ENCODE measurements around the gene PRPF6.
"Not testable (repeated sequence)": the region's sequence is repeated elsewhere in the genome, so short reads cannot be mapped to it uniquely, and the experiment has no call there.

The PRPF6 gene

DNA sequence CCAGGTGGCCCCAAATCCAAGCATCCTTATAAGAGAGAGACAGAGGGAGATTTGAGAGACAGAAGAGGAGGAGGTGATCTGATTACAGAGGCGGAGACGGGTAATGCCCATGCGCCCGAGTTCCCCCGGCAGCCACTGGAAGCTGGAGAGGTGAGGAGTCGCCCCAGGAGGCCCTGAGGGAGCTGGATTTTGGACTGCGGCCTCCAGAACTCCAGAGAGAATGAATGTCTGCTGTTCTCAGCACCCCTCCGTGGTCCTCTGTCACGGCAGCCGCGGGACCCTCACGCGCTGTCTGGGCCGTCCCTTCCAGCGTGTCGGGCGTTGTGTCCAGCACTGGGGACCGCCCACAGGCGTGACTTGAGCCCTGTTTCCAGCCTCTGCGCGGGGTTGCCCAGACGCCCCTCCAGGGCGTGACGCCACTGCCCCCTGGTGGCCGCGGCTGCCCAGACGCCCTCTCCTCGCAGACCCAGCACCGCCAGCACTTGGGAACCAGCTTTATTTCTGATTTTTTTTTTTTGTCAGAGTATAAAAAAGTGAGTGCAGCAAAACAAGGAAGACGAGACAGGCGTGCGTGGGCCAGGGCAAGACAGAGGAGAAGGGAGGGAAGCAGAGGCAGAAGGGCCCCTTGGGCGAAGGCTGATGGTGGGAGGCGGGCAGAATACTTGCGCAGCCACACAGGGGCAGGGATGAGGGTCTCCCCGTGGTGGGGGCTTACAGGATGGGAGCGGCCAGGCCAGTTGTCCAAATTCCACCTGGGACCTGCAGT lies 7.1 kb upstream of the PRPF6 start:
- peak; percentile 66 for DNase-seq

DNA sequence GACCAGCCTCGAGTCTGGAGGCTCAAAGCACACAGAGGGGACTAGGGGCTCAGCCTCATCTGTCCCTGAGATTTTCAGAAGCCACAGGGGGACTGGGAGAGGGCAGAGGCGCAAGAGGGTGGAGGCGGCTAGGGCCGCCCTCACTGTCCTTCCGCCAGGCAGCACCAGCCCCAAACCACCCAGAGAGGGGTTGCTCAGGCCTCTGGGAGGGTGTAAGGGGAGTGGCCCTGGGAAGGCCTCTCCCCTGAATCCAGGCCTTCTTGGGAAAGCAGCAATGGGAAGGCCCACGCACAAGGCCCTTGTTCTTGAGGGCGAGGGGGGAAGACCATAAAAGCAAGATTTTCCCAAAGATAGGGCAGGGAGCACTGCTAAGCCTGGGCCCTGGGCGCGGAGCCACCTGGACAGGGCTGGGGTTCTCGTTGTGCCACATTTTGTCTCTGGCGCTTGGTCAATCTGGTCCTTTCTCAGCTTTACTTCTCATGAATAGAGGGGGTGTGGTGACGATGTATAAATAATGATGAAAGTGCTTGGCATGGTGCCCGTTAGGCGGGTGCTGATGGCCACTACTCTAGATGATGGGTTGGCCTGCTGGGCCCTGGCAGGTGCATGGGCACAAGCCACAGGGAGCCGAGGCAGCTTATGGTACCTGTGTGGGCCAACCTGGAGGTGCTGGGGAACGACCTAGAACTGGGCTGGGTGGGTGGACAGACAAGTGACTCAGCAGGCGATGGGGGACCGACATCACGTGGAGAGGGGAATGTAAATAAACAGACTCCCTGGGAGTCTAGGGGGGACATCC lies 6.3 kb upstream of the PRPF6 start:
- DNase-seq = no peak

DNA sequence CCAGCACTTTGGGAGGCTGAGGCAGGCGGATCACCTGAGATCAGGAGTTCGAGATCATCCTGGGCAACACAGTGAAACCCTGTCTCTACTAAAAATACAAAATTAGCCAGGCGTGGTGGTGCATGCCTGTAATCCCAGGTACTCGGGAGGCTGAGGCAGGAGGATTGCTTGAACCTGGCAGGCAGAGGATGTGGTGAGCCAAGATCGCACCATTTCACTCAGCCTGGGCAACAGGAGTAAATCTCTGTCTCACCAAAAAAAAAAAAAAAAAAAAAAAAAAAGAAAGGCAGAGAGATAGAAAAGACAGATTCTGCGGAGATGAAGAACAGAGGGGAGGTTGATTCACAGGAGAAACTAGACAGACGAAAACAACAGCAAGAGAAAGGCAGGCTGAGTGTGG lies 4.4 kb upstream of the PRPF6 start:
- not testable (repeated sequence) for DNase-seq

DNA sequence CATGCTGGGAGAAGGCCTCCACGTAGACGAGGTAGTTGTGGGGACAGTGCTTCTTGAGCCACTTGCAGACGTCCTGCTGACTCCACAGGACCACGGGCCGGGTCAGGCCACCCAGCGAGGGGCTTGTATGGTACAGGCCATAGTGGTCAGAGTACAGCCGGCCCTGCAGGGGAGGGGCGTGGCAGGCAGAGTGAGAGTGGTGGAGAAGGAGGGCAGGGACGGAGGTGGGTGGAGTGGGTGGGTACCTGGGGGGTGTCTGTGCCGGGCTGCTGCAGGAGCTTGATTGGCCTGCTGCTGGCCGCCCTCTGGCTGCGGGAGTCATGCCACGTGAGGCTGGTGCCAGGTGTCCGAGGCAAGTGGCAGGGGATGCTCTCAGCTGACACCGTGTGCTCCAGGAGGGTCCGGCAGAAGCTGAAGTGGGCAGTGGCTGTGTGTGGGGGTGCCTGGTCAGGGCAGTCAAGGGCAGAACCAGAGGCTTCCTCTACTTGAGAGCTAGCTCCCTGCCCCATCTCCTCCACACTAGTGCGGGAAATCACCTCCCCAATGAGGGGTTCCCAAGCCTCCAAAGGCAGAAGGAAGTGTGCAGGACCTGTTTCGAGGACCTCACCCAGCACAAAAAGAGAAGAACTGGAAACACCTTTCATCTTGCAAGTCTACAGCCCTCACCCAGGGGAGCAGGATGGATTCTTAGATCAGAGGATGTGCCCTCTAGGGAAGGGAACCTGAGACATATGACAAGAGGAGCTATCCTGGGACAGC lies 3.8 kb upstream of the PRPF6 start:
- DNase-seq = no peak

DNA sequence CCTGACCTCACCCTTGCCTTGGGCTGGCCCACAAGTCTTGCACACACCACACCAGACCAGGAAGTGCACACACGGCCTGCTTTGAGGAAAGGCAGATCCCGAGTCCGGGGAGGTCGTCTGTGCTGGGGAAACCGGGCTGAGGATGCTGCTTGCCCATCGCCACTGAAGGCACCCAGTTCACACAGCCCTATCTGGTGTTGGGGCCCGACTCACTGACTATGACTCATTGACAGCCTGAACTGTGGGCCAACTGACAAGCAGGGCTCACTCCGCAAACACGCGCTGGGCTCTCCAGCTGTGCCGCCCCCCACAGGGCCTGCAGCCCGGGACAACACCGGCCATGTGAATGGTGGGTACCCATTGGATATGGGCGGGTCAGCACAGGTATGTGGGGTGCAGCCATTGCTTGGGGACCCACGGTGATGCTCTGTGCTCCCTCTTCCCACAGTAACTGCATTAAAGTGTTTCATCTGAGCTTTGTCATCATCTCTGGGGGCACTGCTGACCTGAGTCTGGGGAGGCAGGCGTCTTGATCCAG lies 3.1 kb upstream of the PRPF6 start:
- no peak for DNase-seq

DNA sequence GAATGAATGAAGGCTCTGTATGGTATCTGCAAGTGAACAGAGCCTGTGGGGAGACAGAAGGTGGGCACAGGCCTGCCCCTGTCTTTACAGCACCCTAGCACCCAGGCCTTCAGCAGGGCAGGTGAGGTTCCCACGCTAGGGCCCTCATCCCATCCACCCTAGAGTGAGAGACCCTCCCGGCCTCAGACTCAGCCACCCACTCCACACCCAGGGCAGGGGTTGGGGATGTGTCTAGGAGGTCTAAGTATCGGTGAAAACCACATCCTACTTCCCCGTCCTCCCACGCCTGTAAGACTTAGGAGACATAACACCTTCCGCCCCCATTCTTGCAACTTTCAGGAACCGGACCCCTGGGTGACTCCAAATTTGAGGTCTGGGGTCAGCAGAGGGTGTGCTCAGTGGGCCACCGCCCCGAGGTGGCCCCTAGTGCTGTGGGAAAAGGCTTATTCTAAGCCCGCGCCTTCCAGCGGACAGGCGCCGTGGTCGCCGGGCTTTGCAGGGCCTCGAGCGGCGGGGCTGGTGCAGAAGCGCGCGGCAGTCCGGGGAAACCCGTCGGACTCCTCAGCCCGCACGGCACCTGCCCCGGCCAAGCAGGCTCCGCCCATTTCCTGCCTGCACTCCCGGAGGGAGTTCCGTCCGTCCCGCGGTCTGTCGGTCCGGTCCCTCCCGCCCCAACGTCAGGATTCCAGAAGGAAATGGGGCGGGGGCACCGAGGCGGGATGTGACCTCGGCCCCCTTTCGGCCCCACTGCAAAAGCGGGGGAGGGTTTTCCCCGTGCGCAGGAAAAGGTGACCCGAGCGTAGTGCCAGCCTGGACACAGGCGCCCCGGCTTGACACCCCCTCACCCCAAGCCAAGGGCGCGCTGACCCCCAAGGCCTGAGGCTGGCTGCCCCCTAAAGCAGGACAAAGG lies 2.4 kb upstream of the PRPF6 start:
- DNase-seq = peak; percentile 34

DNA sequence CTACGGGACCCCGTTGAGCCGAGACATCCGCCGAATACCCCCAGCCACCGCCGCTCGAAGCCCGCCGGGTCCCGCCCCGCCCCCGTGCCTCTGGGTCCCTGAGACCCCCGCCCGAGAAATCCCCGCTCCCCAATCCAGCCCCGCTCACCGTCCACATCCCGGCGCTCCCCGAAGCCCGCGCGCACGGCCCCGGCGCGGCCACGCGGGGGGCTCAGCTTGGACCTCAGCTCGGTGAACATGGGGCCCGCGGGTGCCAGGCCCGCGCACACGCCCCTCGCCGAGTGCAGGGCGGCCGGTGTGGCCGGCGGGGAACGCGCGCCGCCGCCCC lies 1.7 kb upstream of the PRPF6 start:
- DNase-seq = no peak

DNA sequence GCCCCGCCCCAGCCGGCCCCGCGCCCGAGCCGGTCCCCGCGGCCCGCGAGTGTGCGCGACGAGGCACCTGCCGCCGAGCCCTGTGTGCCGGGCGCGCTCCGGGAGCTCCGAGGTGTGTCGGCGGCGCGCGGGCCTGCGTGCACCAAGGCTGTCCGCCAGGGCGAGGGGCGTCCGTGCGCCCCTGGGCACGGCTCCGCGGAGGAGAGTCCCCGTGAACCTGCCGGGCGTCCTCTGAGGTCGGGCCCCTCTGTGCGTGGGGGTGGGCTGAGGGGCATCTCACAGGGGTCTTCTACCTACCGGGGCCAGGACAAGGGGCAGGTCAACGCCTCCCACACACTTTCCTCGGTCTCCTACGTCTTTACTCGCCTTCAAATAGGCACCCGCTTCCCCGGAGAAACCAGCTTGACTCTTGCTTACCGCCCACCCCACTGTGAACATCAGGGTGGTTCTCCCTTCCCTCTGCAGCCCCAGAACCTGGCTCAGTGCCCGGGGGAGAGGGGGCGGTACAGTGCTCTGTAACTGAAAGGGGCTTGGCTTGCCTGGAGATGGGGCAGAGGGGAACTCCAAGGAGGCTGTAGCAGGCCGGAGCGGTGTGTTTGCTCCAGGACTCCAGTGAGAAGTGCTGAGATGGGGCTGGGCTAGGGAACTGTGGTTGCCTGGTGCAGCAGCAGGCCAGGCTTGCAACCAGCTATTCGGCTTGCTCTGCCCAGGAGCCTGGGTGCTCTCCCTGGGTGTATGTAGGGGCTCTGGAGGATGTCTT lies 1.2 kb upstream of the PRPF6 start, which contains the start of gene SAMD10:
SAMD10 (minus strand) TSS at position 86 of the 760 bp plus-strand sequence. CDS start 175 bp downstream, outside the sequence.
- peak; percentile 38 for DNase-seq

DNA sequence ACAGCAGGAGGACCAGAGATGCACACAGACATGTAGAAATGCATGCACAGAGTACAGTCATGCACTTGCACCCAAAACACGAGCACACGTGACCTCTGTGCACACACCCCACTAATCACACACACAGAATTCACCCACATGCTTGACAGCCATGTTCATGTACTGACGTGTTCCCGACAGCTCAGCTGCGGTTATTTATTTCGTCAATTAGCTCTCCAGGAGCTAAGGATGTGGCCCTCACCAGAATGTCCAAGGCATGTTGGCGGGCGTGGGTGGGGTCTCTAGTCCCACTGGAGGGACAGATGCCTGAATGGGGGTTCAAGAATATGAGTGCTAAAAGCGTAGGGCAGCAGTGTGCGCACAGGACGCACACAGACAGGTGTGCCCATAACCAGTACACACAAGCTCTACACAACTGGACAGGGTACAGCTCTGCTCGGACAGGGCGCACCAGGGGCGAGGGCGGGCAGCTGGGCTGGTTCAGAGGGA lies 571 bp upstream of the PRPF6 start:
- peak; percentile 12 for DNase-seq

DNA sequence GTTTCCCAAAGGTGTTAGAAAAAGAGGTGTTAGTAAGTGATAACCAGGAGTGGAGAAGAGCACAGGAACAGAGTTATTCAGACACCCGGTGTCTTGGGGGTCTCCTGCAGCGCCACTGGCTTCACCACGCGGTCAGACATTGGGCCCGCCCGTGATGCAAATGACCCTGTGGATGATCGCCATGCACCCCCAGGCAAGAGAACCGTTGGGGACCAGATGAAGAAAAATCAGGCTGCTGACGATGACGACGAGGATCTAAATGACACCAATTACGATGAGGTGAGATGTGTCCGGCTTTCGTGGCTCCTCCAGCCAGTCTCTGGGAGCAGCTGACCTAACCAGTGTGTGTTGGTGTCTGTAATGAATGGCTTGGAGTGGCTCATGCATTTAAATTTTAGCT lies 2.0 kb downstream of the PRPF6 start:
- no peak for DNase-seq

DNA sequence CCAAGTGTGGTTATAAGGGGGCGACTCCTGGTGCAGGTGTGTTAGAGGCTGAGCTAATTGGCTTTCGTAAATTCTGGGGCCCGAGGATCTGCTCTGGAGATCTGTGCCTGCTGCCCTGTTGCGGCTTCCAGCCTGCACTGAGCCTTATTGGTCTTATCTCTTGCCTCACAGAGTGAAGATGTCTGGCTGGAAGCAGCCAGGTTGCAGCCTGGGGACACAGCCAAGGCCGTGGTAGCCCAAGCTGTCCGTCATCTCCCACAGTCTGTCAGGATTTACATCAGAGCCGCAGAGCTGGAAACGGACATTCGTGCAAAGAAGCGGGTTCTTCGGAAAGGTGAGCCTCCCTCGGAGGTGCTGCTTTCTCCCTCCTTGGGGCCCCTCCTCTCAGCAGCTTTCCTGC lies 20.0 kb downstream of the PRPF6 start:
- no peak for DNase-seq

DNA sequence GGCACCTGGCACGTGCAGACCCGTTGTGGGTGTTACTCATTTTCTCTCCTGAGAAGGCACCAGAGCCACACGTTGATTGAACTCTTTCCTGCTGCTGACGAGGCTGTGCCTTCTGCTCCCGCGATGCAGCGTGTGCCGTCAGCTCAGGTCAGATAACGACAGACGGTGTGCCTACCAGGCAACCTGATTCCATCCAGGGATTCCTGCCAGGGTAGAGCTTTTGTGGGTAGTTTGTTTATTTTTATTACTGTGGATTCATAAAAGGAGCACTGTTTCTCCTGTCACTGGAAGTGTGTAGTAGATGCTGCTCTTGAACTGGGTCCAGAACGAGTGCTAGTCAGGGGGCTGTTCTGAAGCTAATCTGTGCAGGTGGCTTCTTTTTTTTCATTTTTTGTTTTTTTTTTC lies 20.7 kb downstream of the PRPF6 start:
- no peak for DNase-seq

DNA sequence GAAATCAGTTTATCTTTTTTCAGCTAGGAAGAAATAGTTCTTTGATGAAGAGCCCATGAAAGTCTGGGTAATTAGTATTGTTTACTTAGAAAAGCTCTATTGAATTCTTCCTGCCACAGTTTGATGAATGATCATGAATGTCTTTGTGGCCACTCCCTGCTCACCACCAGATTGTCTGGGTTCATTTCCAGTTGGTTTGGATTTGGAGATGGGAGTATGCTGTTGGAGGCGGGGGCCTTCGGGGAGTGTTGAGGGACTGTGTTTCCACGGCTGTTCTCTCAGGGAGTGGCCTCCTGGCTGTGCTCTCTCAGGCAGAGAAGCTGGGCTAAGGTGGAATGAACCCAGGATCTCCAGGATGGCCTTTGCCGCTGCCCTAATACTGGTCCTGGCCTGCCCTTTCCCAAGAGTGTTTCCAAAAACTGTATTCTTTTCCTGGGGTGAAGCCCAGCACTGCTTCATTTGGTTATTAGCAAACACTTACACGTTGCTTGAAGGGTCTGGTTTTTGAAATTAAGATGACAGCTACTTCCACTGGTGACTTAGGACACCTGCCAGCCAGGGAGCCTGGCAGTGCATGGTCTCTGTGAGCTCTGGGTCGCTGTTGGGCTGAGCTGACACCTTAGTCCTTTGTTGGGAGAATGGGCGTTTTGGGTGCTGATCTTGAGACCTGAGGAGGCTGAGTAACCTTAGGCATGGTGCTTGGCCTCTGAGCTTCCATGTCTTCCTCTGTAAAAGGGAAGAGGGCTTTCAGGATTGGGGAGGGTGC lies 23.2 kb downstream of the PRPF6 start:
- no peak for DNase-seq

DNA sequence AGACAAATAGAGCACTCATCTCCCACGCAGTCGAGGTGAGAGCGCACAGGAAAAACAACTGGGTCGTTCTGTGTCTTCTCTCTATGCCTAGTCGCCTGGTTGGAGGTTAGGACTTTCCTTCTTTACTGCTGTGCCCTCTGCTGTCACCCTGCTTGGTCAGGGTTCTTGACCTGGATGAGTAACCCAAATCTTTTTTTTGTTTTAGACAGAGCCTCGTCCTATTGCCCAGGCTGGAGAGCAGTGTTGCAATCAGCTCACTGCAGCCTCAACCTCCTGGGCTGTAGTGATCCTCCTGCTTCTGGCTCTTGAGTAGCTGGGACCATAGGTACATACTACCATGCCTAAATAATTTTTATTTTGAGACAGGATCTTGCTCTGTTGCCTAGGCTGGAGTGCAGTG lies 24.5 kb downstream of the PRPF6 start:
- no peak for DNase-seq

DNA sequence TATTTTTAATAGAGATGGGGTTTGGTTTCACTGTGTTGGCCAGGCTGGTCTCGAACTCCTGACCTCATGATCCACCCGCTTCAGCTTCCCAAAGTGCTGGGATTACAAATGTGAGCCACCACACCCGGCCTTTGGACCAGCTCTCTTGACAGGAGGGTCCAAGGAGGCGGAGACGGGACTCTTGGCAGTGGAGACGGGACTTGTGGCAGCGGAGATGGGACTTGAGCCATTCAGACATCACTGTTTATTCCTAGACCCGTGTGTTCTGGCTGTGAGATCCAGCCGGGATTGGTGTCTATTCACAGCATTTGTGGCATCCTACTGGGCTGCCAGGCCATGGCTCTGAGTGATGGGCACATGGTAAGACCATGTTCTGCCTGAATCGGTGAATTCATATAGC lies 25.6 kb downstream of the PRPF6 start:
- DNase-seq = no peak

DNA sequence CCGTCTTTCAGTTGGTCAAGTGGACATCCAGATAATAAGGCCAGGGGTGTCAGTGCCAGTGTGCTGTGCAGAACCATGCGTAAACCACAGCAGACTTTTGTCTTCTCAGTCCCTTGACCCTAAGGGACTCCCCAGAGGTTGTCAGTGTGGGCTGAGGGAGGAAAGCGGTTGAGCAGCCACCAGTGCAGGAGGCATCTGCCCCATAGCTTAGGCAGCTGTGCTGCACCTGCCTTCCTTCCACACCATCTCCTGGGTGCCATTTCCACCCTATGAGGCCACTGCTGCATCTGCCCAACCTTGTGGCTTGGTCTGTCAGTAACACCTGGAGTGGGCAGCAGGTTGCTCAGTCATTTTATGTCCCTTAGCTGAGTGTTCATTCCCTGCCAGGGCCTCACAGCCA lies 26.0 kb downstream of the PRPF6 start:
- no peak for DNase-seq

DNA sequence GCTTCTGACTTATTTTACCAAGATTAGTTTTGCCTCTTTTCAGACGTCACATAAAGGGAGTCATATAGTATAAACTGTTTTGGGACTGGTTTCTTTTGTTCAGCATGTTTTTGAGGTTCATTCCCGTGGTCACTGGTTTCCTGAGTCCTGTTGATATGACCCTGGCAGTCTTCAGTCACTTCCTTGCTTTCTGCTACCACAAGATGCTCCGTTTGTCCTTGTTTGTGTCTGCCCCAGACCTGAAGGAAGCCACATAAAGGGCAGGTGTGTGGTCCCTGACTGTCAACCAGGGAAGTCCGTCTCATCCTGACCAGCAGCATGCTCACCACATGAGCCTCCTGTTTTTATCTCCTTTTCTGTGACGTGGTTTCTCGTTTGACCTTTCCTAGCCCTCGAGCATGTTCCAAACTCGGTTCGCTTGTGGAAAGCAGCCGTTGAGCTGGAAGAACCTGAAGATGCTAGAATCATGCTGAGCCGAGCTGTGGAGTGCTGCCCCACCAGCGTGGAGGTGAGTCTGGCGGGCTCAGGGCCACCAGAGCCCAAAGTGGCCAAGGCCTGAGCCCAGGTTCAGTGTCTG lies 29.0 kb downstream of the PRPF6 start:
- no peak for DNase-seq

DNA sequence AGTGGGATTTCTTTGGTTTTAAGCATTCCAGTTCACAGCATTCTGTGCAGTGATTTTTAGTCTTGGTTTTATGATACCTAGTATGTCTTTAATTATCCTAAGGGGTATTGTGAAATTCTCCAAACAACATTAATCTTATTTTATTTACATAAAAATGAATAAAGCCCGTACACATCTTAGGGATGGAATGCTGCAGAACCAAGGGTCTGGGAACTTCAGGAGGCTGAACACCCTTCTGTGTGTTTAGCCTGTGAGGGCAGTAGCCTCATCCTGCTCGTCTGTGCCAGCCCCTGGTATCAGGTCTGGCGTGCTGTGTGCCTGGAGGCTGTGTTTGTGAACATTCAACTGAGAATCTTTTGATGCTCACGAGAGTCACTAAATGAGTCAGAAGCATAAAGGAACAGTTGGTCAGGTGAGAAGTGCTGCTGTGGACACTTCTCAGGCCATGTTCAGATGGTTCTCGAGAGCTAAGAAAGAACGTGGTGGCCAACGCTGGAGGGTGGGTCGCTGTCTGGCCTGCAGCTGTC lies 29.8 kb downstream of the PRPF6 start:
- no peak for DNase-seq

DNA sequence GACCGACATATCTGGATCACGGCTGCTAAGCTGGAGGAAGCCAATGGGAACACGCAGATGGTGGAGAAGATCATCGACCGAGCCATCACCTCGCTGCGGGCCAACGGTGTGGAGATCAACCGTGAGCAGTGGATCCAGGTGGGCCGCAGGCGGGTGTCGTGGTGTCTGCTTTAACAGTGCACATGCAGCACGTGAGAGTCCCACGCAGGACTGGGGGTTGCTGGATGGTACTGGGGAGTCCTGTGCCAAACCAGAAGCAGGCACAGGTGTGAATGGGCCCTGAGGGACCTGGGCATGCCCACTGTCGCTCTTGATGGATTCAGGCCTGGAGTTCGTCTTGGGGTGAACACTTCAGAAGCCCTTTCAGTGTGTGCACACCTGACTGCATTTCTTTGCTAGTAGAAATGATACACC lies 30.4 kb downstream of the PRPF6 start:
- DNase-seq = no peak

Measured in activated CD4-positive, alpha-beta T cell treated with anti-CD3 and anti-CD28 coated beads for 1 hour (primary cell).